HepG2 (cell line): ENCODE data around the gene ZNF451. TPM values are rescaled to one million over a fixed set of nuclear protein-coding genes. Genes with fewer than 3 reads are reported as not detected.

ENCODE experiments used
- ATF1 ChIP-seq: IDR thresholded peaks from 2 replicates; pipeline ENCODE4 v1.6.1; 2016; ENCODE audit warnings: mild to moderate bottlenecking, control low read depth
- BRCA1 ChIP-seq: sonication (generic); formaldehyde crosslinking; IDR thresholded peaks from 2 replicates; pipeline ENCODE4 v1.4.0; 2020; ENCODE audit warnings: missing genetic modification reagents
- FOXA1 ChIP-seq, 2 experiments: fragments of 450-650 bp in 1 of 2; sonication (generic) in 1 of 2; formaldehyde crosslinking in 1 of 2; IDR thresholded peaks; 2 replicates each; pipeline versions ENCODE4 v1.4.0 to v1.6.1; 2016 to 2020; ENCODE audit warnings: missing genetic modification reagents in 1 of 2
- FOXA3 ChIP-seq: IDR thresholded peaks from 2 replicates; pipeline ENCODE4 v1.6.1; 2016; ENCODE audit warnings: missing genetic modification reagents, missing compliant biosample characterization
- GABPA ChIP-seq, 2 experiments: IDR thresholded peaks; 2 replicates each; pipeline ENCODE4 v1.6.1; 2011 to 2016; ENCODE audit warnings: low read depth in 2 of 2, low read length in 1 of 2, missing biosample characterization in 1 of 2, missing genetic modification characterization in 1 of 2
- GATAD1 ChIP-seq: IDR thresholded peaks from 2 replicates; pipeline ENCODE4 v1.6.1; 2016; ENCODE audit warnings: missing genetic modification reagents, missing compliant biosample characterization
- HMG20A ChIP-seq: IDR thresholded peaks from 2 replicates; pipeline ENCODE4 v1.6.1; 2016; ENCODE audit warnings: borderline replicate concordance
- HNF1B ChIP-seq: sonication (generic); formaldehyde crosslinking; IDR thresholded peaks from 2 replicates; pipeline ENCODE4 v1.5.1; 2020; ENCODE audit warnings: mild to moderate bottlenecking, moderate library complexity, missing genetic modification reagents
- HNRNPUL1 ChIP-seq: fragments of 200-400 bp; formaldehyde crosslinking; IDR thresholded peaks from 2 replicates; pipeline ENCODE4 v1.6.1; 2017; ENCODE audit warnings: low read depth, mild to moderate bottlenecking, low read length, moderate library complexity
- MAFK ChIP-seq, 2 experiments: IDR thresholded peaks in 1 of 2; conservative IDR thresholded peaks in 1 of 2; 2 replicates each; pipeline ENCODE4 v1.6.1; 2011; ENCODE audit warnings: improper control_type of control experiment in 2 of 2, low read length in 2 of 2
- MIER2 ChIP-seq: IDR thresholded peaks from 2 replicates; pipeline ENCODE4 v1.6.1; 2016; ENCODE audit warnings: missing biosample characterization, missing genetic modification reagents
- MIXL1 ChIP-seq: IDR thresholded peaks from 2 replicates; pipeline ENCODE4 v1.6.1; 2016
- NCOA2 ChIP-seq: sonication (generic); formaldehyde crosslinking; IDR thresholded peaks from 2 replicates; pipeline ENCODE4 v1.8.0; 2022; ENCODE audit warnings: inconsistent platforms
- PHF20 ChIP-seq: sonication (generic); formaldehyde crosslinking; IDR thresholded peaks from 2 replicates; pipeline ENCODE4 v1.5.0; 2020; ENCODE audit warnings: mild to moderate bottlenecking, missing genetic modification reagents
- PHF8 ChIP-seq: sonication (generic); formaldehyde crosslinking; IDR thresholded peaks from 2 replicates; pipeline ENCODE4 v1.5.0; 2020; ENCODE audit warnings: missing genetic modification reagents
- POLR2AphosphoS2 ChIP-seq: IDR thresholded peaks from 2 replicates; pipeline ENCODE4 v1.6.1; 2011; ENCODE audit warnings: low read depth, low read length, improper control_type of control experiment
- RBAK ChIP-seq: sonication (generic); formaldehyde crosslinking; IDR thresholded peaks from 2 replicates; pipeline ENCODE4 v1.5.1; 2020; ENCODE audit warnings: mild to moderate bottlenecking, missing genetic modification reagents
- RXRB ChIP-seq: IDR thresholded peaks from 2 replicates; pipeline ENCODE4 v1.6.1; 2016; ENCODE audit warnings: borderline replicate concordance, missing genetic modification reagents, missing compliant biosample characterization
- SAP130 ChIP-seq: IDR thresholded peaks from 2 replicates; pipeline ENCODE4 v1.6.1; 2016; ENCODE audit warnings: low read depth
- SETDB1 ChIP-seq: sonication (generic); formaldehyde crosslinking; IDR thresholded peaks from 2 replicates; pipeline ENCODE4 v1.5.1; 2020; ENCODE audit warnings: missing genetic modification reagents, mild to moderate bottlenecking, borderline replicate concordance
- STAG1 ChIP-seq: sonication (generic); formaldehyde crosslinking; IDR thresholded peaks from 2 replicates; pipeline ENCODE4 v1.4.0; 2020; ENCODE audit warnings: missing genetic modification reagents
- ZHX1 ChIP-seq: sonication (generic); formaldehyde crosslinking; IDR thresholded peaks from 2 replicates; pipeline ENCODE4 v1.8.1; 2022; ENCODE audit warnings: low read depth, mild to moderate bottlenecking, missing genetic modification reagents
- ZNF3 ChIP-seq: IDR thresholded peaks from 2 replicates; pipeline ENCODE4 v1.7.0; 2017; ENCODE audit warnings: inconsistent platforms
- ZNF44 ChIP-seq: sonication (generic); formaldehyde crosslinking; IDR thresholded peaks from 2 replicates; pipeline ENCODE4 v1.5.1; 2020; ENCODE audit warnings: mild to moderate bottlenecking, missing genetic modification reagents
- ZNF557 ChIP-seq: sonication (generic); formaldehyde crosslinking; IDR thresholded peaks from 2 replicates; pipeline ENCODE4 v1.4.0; 2020; ENCODE audit warnings: missing genetic modification reagents
- ZSCAN29 ChIP-seq: sonication (generic); formaldehyde crosslinking; conservative IDR thresholded peaks from 2 replicates; pipeline ENCODE4 v1.4.0; 2020; ENCODE audit warnings: mild to moderate bottlenecking, missing genetic modification reagents
- polyA plus RNA-seq, 8 experiments: library from polyadenylated mRNA; depleted of rRNA in 3 of 8; stranded (reverse) in 7 of 8; unstranded in 1 of 8; fragments of >200 nt; fragmentation: Illumina TruSeq in 4 of 8; extraction: Trizol in 4 of 8; gene quantifications; 2 replicates each; pipeline versions ENCODE4 v1.2.1 to v1.2.3, GENCODE V29; 2011 to 2016; ENCODE audit warnings: low read depth in 4 of 8, missing spikeins in 1 of 8, mixed read lengths in 1 of 8; ENCODE audit not compliant: insufficient read depth in 1 of 8
- total RNA-seq, 5 experiments: library from RNA; depleted of rRNA; stranded (reverse); fragments of >200 nt; fragmentation: Illumina TruSeq; extraction: Trizol; gene quantifications; 2 replicates each; pipeline ENCODE4 v1.2.3, GENCODE V29; 2016; ENCODE audit warnings: low read depth in 1 of 5
- TF ChIP-seq, protein P1 (sequence below): sonication (generic); formaldehyde crosslinking; conservative IDR thresholded peaks from 2 replicates; pipeline ENCODE4 v1.4.0; 2020; ENCODE audit warnings: mild to moderate bottlenecking, missing genetic modification reagents, moderate library complexity

The ZNF451 gene
- total and polyA plus RNA-seq, 2 of the 13 experiments (the other 11 are each of a cell fraction or from before 2014, with no cell fraction given) = 32.1 to 65.7 TPM

- TF ChIP-seq RBAK (CRISPR knock-in tag) = no peak
- no peak for TF ChIP-seq ZNF3 (CRISPR knock-in tag)
- no peak for TF ChIP-seq MIER2 (CRISPR knock-in tag)
- no peak for TF ChIP-seq SETDB1 (CRISPR knock-in tag)
- no peak for TF ChIP-seq ZHX1 (CRISPR knock-in tag)
- no peak for TF ChIP-seq STAG1 (CRISPR knock-in tag)
- no peak for TF ChIP-seq ATF1
- TF ChIP-seq MIXL1 = peak; percentile 73; the same call in 1 of the 2 replicates
- no peak for TF ChIP-seq PHF20 (CRISPR knock-in tag)
- TF ChIP-seq SAP130 (CRISPR knock-in tag) = peak; percentile 60
- TF ChIP-seq FOXA1 (IDR thresholded peaks at IDR 0.05) = no peak
- 0 out of 2 replicates have a peak, but pooled peaks have one; percentile 19 for TF ChIP-seq FOXA1 (CRISPR knock-in tag; IDR thresholded peaks at IDR 0.05)
- no peak for TF ChIP-seq HNRNPUL1
- TF ChIP-seq HMG20A (CRISPR knock-in tag) = peak; percentile 73; the same call in 1 of the 2 replicates
- TF ChIP-seq ZNF557 = no peak
- no peak for TF ChIP-seq PHF8 (CRISPR knock-in tag)
- TF ChIP-seq GATAD1 (CRISPR knock-in tag) = no peak
- TF ChIP-seq NCOA2 (CRISPR knock-in tag) = peak; percentile 88
- TF ChIP-seq HNF1B (CRISPR knock-in tag) = no peak
- no peak for TF ChIP-seq ZNF44
- TF ChIP-seq ZSCAN29 = no peak
- no peak for TF ChIP-seq MAFK (conservative IDR thresholded peaks at IDR 0.05 in 1 of 2, IDR thresholded peaks at IDR 0.05 in 1 of 2; ENCODE audit: low read length in 2 of 2)
- no peak for TF ChIP-seq POLR2AphosphoS2
- TF ChIP-seq BRCA1 (CRISPR knock-in tag) = no peak
- TF ChIP-seq FOXA3 (CRISPR knock-in tag) = peak; percentile 80
- TF ChIP-seq, protein P1, sequence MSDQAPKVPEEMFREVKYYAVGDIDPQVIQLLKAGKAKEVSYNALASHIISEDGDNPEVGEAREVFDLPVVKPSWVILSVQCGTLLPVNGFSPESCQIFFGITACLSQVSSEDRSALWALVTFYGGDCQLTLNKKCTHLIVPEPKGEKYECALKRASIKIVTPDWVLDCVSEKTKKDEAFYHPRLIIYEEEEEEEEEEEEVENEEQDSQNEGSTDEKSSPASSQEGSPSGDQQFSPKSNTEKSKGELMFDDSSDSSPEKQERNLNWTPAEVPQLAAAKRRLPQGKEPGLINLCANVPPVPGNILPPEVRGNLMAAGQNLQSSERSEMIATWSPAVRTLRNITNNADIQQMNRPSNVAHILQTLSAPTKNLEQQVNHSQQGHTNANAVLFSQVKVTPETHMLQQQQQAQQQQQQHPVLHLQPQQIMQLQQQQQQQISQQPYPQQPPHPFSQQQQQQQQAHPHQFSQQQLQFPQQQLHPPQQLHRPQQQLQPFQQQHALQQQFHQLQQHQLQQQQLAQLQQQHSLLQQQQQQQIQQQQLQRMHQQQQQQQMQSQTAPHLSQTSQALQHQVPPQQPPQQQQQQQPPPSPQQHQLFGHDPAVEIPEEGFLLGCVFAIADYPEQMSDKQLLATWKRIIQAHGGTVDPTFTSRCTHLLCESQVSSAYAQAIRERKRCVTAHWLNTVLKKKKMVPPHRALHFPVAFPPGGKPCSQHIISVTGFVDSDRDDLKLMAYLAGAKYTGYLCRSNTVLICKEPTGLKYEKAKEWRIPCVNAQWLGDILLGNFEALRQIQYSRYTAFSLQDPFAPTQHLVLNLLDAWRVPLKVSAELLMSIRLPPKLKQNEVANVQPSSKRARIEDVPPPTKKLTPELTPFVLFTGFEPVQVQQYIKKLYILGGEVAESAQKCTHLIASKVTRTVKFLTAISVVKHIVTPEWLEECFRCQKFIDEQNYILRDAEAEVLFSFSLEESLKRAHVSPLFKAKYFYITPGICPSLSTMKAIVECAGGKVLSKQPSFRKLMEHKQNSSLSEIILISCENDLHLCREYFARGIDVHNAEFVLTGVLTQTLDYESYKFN (CRISPR knock-in tag) = peak; percentile 91
- no peak for TF ChIP-seq GABPA (IDR thresholded peaks at IDR 0.05; ENCODE audit: low read depth, low read length)
- 0 out of 2 replicates have a peak, but pooled peaks have one; percentile 16 for TF ChIP-seq GABPA (CRISPR knock-in tag; IDR thresholded peaks at IDR 0.05; ENCODE audit: low read depth)
- peak; percentile 52; the same call in 1 of the 2 replicates for TF ChIP-seq RXRB
These were observed 17.0 kb downstream of the ZNF451 start (continued) for GRCh38 chr6:57106990-57107389.
